GM21619 (cell line): ENCODE data around the gene SEMA7A.

Experiments used
- ATAC-seq: cut with Tn5 transposase; IDR thresholded peaks from one replicate; pipeline ENCODE4 v1.9.1; 2021; ENCODE audit not compliant: unreplicated experiment

SEMA7A gene

DNA sequence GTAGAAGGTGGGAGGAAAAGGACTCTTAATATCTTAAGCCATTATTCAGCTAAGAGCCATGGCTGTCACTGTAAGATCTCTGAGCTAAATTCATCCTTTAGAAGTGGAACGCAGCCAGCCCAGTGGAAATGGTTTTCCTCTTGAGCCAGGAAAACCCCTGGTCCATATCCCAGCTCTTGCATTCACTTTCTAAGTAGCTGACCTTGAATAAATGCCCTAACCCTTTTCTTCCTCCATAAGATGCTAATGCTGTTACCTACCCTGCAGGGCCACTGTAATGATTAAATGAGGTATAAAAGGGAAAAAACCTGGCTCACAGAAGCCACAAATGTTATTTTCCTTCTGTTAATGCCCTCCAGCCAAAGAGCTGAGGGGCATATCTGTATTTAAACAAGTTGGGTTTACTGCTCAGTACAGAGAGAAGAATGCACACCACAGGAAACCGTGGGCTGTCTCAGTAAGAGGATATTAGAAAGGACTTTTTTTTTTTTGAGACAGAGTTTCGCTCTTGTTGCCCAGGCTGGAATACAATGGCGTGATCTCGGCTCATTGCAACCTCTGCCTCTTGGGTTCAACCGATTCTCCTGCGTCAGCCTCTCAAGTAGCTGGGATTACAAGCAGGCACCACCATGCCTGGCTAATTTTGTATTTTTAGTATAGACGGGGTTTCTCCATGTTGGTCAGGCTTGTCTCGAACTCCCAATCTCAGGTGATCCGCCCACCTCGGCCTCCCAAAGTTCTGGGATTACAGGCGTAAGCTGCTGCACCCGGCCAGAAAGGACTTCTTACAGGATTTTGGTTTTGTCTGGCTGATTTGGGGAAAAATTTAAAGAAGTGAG lies 20.4 kb upstream of the SEMA7A start:
- ATAC-seq = no peak

DNA sequence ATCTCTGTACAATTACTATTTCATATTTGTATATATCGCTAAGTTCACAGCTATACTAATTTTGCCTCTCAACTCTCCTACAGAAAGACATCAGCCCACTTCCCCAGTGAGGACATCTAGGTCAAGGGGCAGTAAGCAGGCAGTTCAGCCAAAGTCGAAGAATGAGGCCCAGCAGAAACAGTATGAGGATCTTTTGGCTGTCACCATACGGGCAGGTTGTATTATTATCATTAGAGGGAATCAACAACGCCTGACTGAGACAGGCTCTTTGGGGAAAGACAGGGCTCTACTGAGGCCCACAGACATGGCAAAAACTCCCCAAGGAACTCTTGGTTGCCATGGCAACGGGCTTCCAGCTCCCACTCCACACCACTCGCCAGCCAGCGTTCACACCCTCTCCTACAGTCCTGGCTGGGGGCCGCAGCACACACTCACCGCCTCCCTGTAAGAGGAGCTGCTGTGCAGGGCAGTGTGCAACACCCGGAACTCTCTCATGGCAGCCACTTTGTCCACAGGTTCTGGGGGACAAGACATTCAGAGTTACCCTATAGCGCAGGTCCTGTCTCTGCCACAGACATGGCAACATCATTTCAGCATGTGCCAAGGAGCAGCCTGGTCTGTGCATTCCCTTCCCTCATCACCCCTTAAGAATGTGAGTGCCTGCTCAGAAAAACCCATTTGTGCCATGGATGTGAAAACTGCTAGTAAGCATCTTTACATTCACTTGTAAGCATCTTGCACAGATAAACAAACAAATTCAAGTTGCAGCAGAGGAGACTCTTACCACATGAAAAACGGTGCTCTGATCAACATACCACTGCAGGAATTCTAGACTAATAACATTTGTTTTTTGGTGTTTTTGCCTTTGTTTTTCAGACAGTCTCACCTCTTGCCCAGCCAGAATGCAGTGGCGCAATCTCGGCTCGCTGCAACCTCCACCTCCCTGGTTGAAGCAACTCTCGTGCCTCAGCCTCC lies 18.4 kb upstream of the SEMA7A start:
- ATAC-seq = no peak

DNA sequence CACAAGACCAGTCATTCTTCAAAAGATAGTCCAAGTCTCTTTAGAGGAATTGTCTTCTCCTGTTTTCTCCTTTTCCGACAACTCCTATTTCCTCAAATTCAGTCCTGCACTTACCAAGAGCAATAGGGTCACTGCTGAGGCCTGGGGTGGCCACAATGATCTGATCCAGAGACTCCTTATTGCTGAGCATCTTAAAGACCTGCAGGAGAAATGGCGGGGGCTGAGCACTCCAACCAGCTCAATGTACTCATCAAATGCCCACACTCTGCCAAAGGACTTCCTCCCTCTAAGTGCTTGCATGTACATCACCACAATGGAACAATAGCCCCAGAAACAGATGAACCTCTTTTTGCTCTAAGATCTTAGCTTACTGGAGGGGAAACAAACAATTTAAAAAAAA lies 17.6 kb upstream of the SEMA7A start:
- ATAC-seq = no peak

DNA sequence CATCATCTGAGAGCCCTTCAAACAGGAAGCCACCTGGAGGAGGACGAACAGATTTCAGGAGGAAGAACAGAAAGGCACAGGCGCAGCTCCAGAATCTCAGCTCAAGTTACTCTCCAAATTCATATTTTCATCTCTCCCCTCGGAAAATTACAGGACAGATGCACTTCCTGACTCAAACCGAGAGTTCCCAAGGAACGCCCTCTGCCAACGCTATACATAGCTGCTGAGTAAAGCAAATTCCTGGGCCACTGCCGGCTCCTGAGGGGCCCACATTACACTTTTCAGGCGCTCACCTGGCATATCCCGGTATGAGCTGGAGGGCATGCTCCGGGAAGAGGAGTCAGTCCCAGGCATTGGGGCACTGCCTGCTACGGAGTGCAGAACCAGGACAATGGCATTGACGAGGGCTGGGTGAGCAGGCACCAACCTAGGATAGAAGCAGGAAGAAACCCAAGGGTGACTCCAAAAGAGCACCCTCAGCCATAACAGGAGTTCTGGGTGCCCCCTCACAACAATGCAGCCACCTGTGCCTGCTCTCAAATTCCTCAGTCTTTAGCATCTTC lies 16.0 kb upstream of the SEMA7A start:
- ATAC-seq = no peak

DNA sequence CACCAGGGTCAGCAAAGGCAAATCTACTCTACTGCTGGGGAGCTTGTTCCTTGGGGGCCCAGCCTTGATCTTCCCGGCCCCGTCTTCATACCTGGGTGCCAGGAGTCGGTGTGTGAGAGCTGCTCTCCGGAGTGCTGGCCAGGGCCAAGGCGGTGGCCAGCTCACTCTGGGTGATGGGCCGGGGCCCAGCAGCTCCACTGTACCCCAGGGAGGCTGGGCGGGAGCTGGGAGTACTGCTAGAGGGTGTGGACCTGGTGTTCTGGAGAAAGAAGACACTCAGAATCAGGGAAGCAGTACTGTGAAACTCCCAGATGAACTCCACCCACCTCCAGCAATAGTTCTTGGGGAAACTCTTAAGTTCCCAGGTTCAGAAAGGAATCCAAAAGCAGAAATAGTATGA lies 15.3 kb upstream of the SEMA7A start:
- ATAC-seq = no peak

DNA sequence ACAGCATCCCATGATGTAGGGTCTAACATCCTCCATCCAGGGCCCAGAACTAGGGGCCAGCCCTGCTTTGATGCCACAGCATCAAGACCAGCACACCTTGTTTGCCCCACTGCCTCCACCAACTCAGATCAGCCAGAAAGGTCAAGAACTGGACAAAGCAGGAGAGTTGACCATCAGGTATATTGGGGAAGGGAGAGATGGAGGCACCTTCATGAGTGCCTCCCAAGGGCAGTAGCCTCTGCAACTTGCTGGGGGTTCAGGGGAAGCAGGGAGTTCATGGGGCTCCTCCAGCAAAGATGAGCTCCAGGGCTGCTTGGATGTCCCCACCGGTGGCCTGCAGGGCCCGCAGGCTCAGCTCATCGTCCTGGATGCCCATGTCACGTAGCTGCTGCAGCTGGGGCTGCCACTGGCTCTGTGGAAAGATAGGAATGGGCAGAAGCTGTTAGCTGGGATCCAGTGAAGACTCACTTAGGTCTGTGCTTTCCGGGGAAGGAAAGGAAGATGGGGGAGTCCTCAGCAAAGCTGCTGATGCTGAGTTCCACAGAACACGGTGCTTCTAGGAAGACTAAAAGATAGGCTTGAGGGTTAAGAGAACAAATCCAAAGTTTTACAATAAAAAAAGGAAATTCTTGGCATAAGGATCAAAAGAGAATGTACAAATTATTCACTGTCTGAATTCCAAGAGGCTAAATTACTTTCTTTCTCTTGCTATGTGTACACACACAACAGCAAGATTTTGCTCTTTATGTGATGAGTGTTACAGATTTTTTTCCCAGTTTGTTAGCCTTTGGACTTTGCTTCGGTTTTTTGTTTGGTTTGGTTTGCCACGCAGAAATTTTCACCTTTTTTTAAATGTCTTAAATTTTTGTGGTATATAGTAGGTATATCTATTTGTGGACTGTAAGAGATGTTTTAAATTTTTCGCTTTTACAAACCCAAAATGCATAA lies 12.3 kb upstream of the SEMA7A start:
- ATAC-seq = no peak

DNA sequence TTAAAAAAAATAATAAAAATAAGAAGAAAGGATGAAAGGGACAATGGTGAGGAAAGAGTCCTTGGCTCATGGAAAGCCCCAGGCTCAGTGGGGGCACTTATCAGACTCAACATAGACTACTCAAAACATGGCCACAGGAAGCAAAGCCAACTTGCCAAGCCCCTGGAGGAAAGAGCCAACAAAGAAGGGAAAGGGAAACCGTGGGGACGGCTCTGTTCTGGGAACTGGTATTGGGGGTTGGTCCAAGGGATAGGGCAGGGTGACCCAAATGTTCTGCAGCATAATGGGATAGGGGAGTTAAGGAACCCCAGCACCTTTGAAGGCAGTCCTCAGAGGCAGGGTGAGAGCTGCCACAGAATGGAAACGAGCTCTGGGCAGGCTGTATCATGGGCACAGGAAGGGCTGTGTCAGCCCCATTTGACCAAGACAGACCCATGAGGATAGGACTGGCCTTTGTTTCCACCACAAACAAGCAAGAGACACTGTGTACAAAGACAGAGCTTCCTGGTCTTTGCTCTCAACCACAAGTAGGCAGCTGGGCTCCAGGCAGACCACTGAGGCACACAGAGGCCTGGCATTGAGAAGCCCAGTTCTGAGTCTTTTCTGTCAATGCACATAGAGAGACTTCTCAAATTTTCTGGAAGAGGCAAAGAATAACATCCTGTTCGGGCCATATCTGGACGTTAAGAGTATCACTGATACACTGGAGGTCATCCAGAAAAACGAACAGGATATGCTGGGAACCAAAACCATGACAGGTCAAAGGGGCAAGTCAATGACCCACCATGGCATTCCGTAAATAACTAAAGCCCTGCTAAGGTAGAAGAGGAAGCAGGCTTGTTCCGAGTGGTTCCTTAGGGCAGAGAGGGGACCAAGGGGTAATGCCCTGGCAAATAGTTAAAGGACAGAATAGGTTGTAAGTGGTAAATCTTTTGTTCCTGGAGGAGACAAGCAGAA lies 10.6 kb upstream of the SEMA7A start:
- ATAC-seq = no peak

DNA sequence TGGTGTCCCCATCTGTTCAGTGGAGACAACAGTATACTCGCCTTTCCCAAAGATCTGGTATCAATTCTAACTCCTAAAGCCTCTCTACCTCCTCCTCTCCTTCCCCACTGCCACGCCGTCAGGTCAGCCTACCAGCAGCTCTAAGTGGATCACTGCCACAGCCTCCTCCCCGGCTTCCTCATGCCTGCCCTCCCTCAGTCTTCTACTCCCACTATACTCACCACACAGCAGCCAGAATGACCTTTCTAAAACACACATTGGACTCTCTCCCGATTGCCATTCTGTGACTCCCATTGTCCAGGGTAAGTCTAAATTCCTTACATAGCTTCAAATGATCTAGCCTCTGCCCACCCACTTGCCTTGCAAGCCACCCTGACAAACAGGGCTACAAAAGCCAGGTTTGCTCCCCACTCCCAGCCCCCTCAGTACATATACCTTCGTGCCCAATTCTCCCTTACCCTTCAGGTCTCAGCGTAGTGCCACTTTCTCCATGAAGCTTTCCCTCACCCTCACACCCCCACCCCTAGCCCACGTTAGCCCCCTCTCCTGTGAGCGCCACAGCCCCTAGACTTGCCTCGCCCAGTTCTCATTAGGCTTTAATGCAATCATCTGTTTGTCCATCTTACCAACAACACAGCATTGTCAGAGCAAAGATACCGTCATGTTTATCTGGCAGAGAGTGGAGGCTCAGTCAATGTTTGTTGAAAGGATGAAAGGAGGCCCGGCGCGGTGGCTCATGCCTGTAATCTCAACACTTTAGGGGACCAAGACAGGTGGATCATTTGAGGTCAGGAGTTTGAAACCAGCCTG lies 9.5 kb upstream of the SEMA7A start:
- ATAC-seq = no peak

DNA sequence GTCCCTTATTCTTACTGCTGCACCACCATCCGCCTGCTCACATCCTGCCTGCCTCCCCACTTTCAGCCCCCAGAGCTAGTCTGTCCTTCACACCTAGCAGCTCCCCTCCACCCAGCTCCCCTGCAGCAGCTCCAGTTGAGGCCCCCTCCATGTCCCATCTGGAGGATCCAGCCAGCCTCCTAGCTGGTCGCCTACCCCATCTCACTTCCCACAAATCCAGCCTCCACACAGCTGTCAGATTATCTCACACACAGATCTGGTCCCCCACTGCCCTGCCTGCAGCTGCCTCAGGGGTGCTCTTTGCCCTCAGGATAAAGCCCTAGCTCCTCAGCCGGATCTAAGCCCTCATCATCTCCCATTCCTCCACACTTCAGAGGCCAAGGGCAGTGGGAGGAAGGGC lies 8.8 kb upstream of the SEMA7A start:
- ATAC-seq = no peak

DNA sequence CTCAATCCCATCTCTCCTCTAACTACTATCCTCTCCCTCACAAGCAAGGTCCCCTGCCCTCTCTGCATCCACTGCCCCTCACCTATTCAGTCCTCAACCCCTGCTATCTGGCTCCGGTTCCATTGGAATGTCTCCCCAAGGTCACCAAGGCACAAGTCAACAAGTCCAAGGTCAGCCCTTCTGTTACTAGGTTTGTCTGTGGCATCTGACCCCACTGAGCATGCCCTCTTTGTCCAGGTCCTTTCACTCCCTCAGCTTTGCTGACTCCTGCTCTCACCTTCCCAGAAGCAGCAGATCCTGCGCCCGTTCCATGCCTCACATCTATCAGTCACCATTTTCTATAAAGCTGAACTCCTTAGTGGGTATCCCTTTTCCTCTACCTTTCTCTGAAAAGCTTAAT lies 8.3 kb upstream of the SEMA7A start:
- ATAC-seq = no peak

DNA sequence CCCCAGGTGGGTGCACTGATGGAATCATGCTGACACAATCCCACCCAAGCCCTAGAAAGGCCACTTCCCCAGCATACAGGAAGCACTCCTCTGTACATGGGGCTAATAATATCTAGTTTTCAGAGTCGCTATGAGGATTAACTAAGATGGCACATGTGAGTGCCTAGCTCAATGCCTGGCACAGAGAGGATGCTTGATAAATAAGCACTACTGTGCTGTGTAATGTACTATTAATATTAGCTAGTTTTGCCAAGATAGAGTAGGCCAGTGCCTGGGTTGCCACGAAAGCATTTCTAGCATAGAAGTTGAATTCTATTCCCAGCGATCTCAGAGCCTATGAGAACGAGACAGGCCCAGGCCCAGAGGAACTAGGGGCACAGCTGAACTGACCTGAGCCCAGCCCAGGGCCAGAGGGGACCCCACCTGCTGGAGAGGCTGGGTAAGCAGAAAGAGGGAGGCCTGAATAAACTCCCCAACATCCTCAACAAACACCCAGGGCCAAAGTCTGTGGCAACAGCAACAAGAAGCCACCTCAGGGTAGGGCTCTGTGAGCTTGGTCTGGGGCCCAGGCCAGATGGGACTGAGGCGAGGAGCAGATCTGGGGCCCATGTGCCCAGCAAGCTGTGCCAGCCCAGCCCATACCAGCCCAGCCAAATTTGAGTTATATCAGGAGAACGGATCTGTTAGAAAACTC lies 7.6 kb upstream of the SEMA7A start:
- ATAC-seq = no peak

DNA sequence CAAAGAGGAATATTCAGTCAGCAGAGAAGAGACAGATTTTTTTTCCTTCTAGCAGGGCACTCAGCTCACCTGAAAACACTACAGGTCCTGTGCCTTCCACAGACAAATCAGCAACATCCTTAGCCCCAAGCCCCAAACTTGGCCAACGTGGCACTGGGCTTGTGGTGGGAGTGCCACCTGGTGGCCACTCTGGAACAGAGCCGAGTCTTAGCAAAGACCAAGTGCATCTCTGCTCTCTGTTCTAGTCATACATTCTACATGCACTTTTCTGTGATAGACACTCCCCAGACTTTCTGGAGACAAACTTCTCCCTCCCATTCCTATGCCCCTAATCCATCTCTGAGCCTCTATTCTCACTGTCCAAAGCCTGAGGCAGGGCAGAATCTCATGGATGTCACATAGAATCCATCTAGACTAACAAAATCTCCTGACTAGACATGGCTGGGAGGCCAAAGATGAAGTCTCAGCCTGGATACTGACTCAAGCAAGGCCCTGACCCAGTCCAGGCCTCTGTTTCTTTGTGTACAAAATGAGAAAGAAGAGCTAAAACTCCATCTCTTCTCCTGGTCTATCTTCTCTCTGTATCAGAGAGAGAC lies 5.1 kb upstream of the SEMA7A start:
- ATAC-seq = no peak

DNA sequence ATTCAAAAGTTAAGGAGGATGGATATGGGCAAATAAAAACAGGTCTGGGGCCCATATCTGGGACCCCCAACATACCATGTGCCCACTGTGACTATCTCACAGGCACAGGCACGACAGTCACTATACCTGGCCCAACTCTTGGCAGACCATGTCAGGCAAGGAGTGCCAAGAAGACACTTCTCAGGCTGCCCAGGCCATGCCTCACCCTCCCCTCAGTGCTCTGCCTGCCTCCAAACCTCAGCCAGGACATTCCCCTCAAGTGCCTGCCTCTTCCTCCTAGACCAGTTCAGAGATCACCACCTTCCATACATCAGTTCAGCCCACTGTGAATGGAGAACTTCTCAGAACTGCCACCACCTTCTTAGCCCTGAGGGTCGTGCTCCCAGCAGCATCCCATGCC lies 4.4 kb upstream of the SEMA7A start:
- ATAC-seq = no peak

DNA sequence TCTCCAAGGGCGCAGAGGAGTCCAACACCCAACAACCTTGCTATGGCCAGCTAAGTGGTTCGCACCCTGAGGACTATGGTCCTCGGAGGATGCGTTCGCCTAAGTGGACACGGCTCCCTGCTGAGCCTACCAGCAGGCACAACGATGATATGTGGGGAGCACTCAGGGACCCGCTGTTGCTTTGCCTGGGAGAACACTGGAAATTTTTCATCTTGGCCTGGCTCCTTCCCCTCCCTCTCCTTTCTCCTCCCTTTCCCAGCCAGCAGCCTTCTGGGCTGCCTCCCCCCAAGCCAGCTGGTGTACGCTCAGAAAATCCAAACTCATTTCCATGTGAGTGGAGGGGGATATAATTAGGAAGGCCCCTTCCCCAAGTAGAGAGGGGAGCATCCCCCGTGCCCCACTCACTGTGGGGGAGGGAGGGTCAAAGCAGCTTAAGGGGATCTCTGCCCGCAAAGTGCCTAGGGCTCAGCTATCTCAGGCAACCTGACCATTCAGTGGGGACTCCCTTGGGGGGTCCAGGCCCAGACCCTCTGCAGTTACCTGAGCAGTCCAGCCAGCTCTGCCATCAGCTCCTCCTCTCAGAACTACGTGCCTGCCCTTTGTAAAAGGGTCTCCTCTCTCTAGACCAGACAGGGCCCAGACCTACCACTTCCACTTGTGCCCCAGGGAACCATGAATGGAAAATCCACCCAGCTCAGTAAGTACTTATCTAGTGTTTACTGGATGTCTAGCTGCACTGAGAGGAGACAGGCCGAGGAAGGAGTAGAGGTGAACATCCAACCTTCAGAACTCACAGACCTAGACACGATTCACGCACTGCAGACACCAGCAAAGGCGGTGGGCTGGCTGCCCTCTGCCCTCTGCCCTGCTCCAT lies 742 bp upstream of the SEMA7A start:
- no peak for ATAC-seq

DNA sequence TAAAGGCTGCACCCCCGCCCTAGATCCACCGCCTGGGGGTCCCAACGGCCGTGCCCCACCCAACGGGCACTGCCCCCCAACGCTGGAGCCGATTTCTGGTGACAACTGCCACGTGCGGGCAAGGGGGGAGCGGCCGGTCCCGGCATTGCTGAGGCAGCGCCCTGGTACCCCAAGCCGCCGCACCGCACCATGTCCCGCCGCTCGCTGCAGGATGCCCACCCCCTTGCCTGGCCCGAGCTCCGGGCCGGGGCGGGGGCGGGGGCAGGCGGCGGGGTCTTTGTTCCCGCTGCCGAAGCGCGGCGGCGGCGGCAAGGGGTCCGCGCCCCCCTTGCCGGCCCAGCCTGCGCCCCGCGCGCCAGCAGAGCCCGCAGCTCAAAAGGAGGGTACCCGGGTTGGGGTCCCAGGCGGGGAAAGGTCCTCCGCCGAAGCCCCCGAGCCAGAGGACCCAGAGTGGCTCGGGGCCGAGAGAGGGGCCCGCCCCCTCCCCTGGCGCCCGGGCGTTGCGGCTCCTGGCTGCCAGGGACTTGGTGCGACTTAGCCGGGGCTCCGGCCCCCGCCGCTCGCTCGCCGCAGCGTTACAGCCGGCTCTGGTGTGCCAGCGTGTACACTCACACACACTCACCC lies 678 bp downstream of the SEMA7A start:
- ATAC-seq = peak; percentile 5

DNA sequence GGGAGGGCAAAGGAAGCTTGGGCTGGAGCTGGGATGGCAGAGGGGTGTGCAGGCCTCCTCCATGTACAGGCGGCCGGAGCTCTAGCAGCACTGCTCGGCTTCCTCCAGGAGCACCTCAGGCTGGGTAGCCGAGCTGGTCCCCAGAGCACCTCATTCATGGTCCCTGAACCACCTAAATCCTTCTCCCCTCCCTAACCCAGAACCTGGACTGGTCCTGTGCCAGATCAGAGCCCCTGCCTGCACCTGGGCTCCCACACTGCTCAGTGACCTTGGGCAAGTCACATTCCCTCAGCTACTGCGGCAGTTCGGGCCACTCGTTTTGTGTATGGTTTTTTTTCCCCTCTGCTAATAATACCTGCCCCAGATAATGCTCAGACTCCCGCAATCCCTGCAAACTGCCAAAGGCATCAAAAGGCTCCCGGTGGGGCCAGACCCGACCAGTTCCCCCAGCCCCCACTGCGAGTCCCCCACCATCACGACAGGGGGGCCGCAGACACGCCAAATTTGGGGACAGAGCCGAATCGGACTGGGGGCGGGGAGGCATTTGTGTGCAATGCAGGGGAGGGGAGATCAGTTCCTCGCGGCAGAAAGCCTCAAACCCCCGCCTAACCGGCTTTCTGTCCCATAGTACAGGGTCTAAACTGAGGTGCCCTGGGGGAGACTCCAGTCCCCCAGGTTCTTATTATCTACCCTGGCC lies 1.3 kb downstream of the SEMA7A start:
- no peak for ATAC-seq
